Measurements from ENCODE around the gene XKR7.

DNA sequence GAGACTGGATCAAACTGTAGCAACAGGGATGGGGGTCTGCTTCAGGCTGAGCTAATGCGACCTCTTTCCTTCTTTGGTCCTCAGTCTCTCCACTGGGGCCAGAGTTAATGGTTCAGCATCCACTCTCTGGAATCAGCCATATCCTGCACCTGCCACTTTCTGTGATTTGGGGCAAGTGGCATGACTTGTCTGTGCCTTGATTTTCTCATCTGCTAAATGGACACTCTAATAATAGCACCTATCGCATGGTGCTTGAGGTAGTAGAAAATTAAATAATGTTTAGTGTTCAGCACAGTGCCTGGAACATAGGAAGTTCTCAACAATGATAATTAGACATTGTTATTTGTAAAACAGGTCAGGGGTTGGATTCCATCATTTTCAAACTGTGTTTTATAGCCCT, 6.3 kb downstream of the XKR7 start:
- TF ChIP-seq, protein P1, sequence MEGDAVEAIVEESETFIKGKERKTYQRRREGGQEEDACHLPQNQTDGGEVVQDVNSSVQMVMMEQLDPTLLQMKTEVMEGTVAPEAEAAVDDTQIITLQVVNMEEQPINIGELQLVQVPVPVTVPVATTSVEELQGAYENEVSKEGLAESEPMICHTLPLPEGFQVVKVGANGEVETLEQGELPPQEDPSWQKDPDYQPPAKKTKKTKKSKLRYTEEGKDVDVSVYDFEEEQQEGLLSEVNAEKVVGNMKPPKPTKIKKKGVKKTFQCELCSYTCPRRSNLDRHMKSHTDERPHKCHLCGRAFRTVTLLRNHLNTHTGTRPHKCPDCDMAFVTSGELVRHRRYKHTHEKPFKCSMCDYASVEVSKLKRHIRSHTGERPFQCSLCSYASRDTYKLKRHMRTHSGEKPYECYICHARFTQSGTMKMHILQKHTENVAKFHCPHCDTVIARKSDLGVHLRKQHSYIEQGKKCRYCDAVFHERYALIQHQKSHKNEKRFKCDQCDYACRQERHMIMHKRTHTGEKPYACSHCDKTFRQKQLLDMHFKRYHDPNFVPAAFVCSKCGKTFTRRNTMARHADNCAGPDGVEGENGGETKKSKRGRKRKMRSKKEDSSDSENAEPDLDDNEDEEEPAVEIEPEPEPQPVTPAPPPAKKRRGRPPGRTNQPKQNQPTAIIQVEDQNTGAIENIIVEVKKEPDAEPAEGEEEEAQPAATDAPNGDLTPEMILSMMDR (IDR thresholded peaks at IDR 0.05), result no peak
- TF ChIP-seq POLR2A (IDR thresholded peaks at IDR 0.05), result no peak

Data from right lobe of liver (tissue), 4 donors.